Measurements from ENCODE around the gene RAB11FIP4.

- no peak for TF ChIP-seq EZH2 (IDR thresholded peaks at IDR 0.05; ENCODE audit: borderline replicate concordance, insufficient read depth, low read depth, low read length, poor library complexity, severe bottlenecking)
- TF ChIP-seq, protein P1, sequence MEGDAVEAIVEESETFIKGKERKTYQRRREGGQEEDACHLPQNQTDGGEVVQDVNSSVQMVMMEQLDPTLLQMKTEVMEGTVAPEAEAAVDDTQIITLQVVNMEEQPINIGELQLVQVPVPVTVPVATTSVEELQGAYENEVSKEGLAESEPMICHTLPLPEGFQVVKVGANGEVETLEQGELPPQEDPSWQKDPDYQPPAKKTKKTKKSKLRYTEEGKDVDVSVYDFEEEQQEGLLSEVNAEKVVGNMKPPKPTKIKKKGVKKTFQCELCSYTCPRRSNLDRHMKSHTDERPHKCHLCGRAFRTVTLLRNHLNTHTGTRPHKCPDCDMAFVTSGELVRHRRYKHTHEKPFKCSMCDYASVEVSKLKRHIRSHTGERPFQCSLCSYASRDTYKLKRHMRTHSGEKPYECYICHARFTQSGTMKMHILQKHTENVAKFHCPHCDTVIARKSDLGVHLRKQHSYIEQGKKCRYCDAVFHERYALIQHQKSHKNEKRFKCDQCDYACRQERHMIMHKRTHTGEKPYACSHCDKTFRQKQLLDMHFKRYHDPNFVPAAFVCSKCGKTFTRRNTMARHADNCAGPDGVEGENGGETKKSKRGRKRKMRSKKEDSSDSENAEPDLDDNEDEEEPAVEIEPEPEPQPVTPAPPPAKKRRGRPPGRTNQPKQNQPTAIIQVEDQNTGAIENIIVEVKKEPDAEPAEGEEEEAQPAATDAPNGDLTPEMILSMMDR (IDR thresholded peaks at IDR 0.05) = no peak
These were observed 12.8 kb downstream of the RAB11FIP4 start for GRCh38 chr17:31404028-31404949.
